AG10803 (cell line): ENCODE measurements around the gene BCAS1.

Experiments
- DNase-seq: peaks from one replicate; pipeline ENCODE4 v3.0.0; 2010; ENCODE audit warnings: low read depth
- H3K4me3 ChIP-seq: 2 replicates; pipeline ENCODE4 v1.5.1; 2011; ENCODE audit warnings: mild to moderate bottlenecking, low read length, control low read depth
- CTCF ChIP-seq: conservative IDR thresholded peaks from 2 replicates; pipeline ENCODE4 v1.5.1; 2011; ENCODE audit warnings: mild to moderate bottlenecking, low read length, control low read depth, inconsistent platforms

The BCAS1 gene

DNA sequence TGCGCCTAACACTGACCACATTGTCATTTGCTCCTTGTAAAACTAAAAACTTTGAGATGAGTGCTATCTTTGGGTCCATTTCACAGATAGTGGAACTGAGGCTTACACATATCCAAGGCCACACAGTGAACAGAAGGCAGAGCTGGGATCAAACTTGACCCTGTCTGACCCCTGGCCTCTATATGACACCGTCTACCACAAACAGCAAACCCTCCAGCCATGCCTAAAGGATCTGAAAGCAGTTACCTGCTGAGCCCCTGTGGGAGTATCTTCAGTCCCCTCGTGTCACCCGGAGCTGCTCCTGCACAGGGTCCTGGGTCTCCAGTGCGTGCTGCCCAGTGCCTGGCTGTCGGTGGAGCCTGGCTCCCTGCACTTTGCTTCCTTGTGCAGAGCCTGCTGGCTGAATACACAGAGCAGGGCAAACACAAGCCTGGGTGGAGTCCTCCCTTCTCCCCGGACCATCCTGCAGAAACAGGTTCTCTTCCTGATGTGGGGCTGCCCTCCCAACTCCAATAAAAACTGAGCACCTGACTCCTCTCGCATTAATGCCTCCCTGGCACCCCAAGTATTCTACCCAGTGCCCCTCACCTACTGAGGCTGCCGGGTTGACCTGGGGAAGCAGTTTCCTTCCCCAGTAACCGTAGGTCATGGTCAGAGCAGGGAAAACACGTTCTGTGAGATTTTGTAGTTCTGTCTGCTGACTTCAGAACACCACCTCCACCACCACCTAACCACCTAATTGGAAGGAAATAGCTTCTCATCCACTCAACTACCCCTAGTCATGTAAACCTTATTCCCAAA, at the start of gene BCAS1:
BCAS1 (minus strand) TSS at position 408 of the 801 bp plus-strand sequence. CDS start 11,876 bp downstream, outside the sequence.
- no peak for DNase-seq
- no peak for TF ChIP-seq CTCF
- H3K4me3 ChIP-seq: no peak within 1 kb of the TSS

DNA sequence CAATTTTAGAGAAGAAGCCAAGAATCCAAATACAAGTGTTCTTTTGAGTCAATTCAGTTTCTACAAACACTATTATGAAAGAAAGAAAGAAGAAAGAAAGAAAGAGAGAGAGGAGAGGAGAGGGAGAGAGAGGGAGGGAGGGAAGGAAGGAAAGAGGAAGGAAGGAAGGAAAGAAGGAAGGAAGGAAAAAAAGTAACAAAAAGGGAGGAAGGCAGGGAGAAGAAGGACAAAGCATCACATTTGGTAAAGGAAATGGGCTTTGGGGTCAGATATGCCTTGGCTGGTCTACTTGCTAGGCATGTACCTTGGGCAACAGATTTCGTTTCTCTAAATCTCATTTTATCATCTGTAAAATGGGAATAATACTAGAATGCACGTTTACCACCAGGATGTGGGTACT, 49.4 kb upstream of the BCAS1 start:
- no peak for TF ChIP-seq CTCF
- no peak overlapping the region for H3K4me3 ChIP-seq
- DNase-seq: no peak

GRCh38 chr20:54118220-54119001, 48.0 kb upstream of the BCAS1 start:
- no peak for TF ChIP-seq CTCF
- no peak for DNase-seq
- no peak overlapping the region for H3K4me3 ChIP-seq

DNA sequence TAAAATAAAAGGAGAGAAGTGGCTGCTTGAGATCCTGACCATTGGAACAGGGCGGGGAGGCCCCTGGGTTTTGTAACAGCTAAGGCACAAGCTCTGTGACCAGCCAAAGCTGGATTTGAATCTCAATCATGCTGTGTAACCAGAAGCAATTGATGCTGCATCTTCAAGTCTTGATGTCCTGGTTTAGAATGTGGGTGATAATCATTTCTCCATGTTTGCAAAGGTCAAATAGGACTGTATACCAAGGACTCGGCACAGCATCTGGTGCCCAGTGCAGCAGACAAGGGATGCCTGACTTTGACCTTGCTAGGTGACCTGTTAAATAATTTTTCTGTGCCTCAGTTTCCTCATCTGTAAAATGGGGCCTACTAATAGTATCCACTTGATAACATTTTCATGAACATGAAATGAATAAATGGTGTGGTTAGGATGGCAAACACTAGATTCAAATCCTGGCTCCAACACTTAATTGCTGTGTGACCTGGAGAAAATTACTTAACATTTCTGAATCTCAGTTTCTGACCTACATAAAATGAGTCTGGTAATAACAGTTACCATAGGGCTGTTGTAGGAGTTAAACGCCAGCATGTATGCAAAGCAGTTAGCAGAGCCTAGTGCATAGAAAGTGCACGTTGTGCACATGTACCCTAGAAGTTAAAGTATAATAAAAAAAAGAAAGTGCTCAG, 46.3 kb upstream of the BCAS1 start:
- no peak overlapping the region for H3K4me3 ChIP-seq
- no peak for TF ChIP-seq CTCF
- DNase-seq: no peak

DNA sequence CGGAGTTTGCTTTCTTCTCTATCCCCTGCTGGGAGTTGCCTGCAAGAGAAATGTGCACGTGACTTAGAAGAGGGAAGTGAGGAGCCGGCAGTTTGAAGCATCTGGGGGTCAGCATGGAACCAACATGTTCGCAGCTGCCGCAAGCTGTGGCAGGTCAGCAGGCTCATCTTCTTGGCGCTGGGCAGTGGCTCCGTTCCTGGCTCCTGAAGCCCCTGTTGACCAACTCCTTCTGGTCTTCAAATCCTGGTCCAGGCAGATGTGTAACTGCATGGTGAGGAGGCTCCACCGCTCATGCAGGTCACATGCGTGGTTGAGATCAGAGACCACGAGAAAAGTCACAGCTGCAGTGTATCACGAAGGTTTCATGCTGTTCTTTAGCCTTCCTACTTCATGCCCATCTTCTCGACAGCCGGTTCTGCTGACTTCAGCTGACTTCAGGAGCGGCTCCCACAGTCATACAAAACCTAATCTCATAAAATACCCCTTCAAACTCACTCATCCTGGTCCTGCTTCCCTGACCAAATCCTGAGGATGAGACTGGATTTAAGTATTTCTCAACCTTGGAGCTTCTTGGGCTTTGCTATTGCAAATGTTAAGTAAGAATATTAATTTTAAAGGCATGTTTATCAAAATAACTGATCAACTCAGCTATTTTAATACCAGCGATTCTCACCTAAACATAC, 44.9 kb upstream of the BCAS1 start:
- H3K4me3 ChIP-seq: no peak overlapping the region
- no peak for TF ChIP-seq CTCF

GRCh38 chr20:54114109-54114508, 43.7 kb upstream of the BCAS1 start:
- no peak overlapping the region for H3K4me3 ChIP-seq
- DNase-seq: no peak
- TF ChIP-seq CTCF: no peak

More for the DNA sequence above, 44.9 kb upstream of the BCAS1 start:
- no peak for DNase-seq
